Inferior parietal cortex (tissue), 1 donor: ENCODE measurements around the gene B4GALT3.

Source experiments
- DNase-seq: peaks from one replicate; pipeline ENCODE4 v3.0.0-alpha.2; 2016; ENCODE audit errors: extremely low spot score

Gene B4GALT3

GRCh38 chr1:161163793-161164192 lies 13.5 kb downstream of the B4GALT3 start:
- DNase-seq: no peak

- DNase-seq: no peak
These were observed 14.5 kb downstream of the B4GALT3 start for GRCh38 chr1:161162806-161163205.

- no peak for DNase-seq
These were observed 15.3 kb downstream of the B4GALT3 start for GRCh38 chr1:161162052-161162451.

GRCh38 chr1:161161652-161162051 lies 15.7 kb downstream of the B4GALT3 start:
- DNase-seq: no peak

- no peak for DNase-seq
These were observed 16.6 kb downstream of the B4GALT3 start for GRCh38 chr1:161160671-161161145.

GRCh38 chr1:161159913-161160243 lies 17.4 kb downstream of the B4GALT3 start:
- DNase-seq: no peak

- peak; percentile 95 for DNase-seq
These were observed 18.0 kb downstream of the B4GALT3 start, which contains the start of gene USP21 for GRCh38 chr1:161159087-161159912. USP21 (plus strand) TSS chr1:161159500; CDS start chr1:161160641, 1,141 bp downstream.

- no peak for DNase-seq
These were observed 18.8 kb downstream of the B4GALT3 start for GRCh38 chr1:161158316-161159010.

GRCh38 chr1:161157867-161158266 lies 19.4 kb downstream of the B4GALT3 start:
- DNase-seq: no peak

GRCh38 chr1:161153682-161154337 lies 23.5 kb downstream of the B4GALT3 start, which contains the start of gene UFC1:
UFC1 (plus strand) TSS chr1:161153978; CDS start chr1:161153998, 20 bp downstream.
- DNase-seq: peak; percentile 92

GRCh38 chr1:161153176-161153575 lies 24.1 kb downstream of the B4GALT3 start:
- DNase-seq: no peak

GRCh38 chr1:161145832-161146231 lies 31.5 kb downstream of the B4GALT3 start:
- no peak for DNase-seq

GRCh38 chr1:161140755-161141400 lies 36.4 kb downstream of the B4GALT3 start:
- no peak for DNase-seq

GRCh38 chr1:161139766-161140165 lies 37.5 kb downstream of the B4GALT3 start:
- DNase-seq: peak; percentile 59

- DNase-seq: no peak
These were observed 38.9 kb downstream of the B4GALT3 start for GRCh38 chr1:161138431-161138830.

GRCh38 chr1:161137881-161138280 lies 39.4 kb downstream of the B4GALT3 start:
- no peak for DNase-seq

GRCh38 chr1:161133220-161133740 lies 44.0 kb downstream of the B4GALT3 start:
- peak; percentile 30 for DNase-seq

GRCh38 chr1:161132410-161133219 lies 44.7 kb downstream of the B4GALT3 start, which contains the start of gene DEDD:
DEDD (minus strand) TSS chr1:161132667; CDS start chr1:161124462, 8,205 bp downstream.
- DNase-seq: peak; percentile 95

GRCh38 chr1:161131523-161132409 lies 45.5 kb downstream of the B4GALT3 start:
- no peak for DNase-seq
